DOHH2 (cell line): ENCODE data around the gene ZNF892.
A peak's percentile ranks its signal among the peaks of the same experiment; 100 is the strongest.

Source experiments
- H3F3A ChIP-seq: fragments of 200-600 bp; sonication (generic), shearing (Covaris generic); 2 replicates; pipeline ENCODE4 v1.6.0; 2016; ENCODE audit warnings: antibody characterized with exemption, mild to moderate bottlenecking; ENCODE audit not compliant: control insufficient read depth, insufficient read depth
- H3K27ac ChIP-seq: fragments of 200-600 bp; sonication (generic); 2 replicates; pipeline ENCODE4 v1.5.1; 2014; ENCODE audit warnings: low read depth, mild to moderate bottlenecking, low read length, moderate library complexity
- H3K27me3 ChIP-seq: fragments of 200-600 bp; sonication (generic); 2 replicates; pipeline ENCODE4 v1.6.1; 2014; ENCODE audit warnings: mild to moderate bottlenecking, low read length, mixed read lengths; ENCODE audit not compliant: control insufficient read depth
- H3K36me3 ChIP-seq: fragments of 200-600 bp; sonication (generic); 2 replicates; pipeline ENCODE4 v1.6.1; 2014; ENCODE audit warnings: mild to moderate bottlenecking, low read length, moderate library complexity, mixed read lengths; ENCODE audit not compliant: control insufficient read depth
- H3K4me1 ChIP-seq: fragments of 200-600 bp; sonication (generic); 2 replicates; pipeline ENCODE4 v1.6.1; 2014; ENCODE audit warnings: mild to moderate bottlenecking, low read length, mixed read lengths; ENCODE audit not compliant: control insufficient read depth
- H3K4me2 ChIP-seq: fragments of 200-600 bp; sonication (generic); 2 replicates; pipeline ENCODE4 v1.6.0; 2014; ENCODE audit warnings: mild to moderate bottlenecking, low read length, moderate library complexity
- H3K4me3 ChIP-seq: fragments of 200-600 bp; sonication (generic); 2 replicates; pipeline ENCODE4 v1.5.1; 2014; ENCODE audit warnings: mild to moderate bottlenecking, low read length, mixed read lengths
- H3K79me2 ChIP-seq: fragments of 200-600 bp; sonication (generic); 2 replicates; pipeline ENCODE4 v1.6.1; 2014; ENCODE audit warnings: mild to moderate bottlenecking, low read length, mixed read lengths; ENCODE audit not compliant: control insufficient read depth
- H3K9me2 ChIP-seq: fragments of 200-600 bp; sonication (generic); replicated peaks from 2 replicates; pipeline ENCODE4 v1.6.1; 2014; ENCODE audit warnings: mild to moderate bottlenecking, low read length, mixed read lengths; ENCODE audit not compliant: control insufficient read depth
- H3K9me3 ChIP-seq: fragments of 200-600 bp; sonication (generic); 2 replicates; pipeline ENCODE4 v1.6.1; 2014; ENCODE audit warnings: antibody characterized with exemption, low read length, mixed read lengths; ENCODE audit not compliant: control insufficient read depth, insufficient read depth
- H4K20me1 ChIP-seq: fragments of 200-600 bp; sonication (generic); 2 replicates; pipeline ENCODE4 v1.6.0; 2014; ENCODE audit warnings: low read depth, mild to moderate bottlenecking, antibody characterized with exemption, low read length, moderate library complexity; ENCODE audit not compliant: control insufficient read depth, insufficient read depth
- CTCF ChIP-seq: fragments of 200-600 bp; sonication (generic); IDR thresholded peaks from one replicate; pipeline ENCODE4 v1.5.1; 2014; ENCODE audit warnings: antibody characterized with exemption, mild to moderate bottlenecking, low read depth, low read length; ENCODE audit not compliant: poor library complexity, severe bottlenecking
- EZH2phosphoT487 ChIP-seq: fragments of 200-600 bp; sonication (generic); IDR thresholded peaks from 2 replicates; pipeline ENCODE4 v1.6.1; 2017; ENCODE audit warnings: borderline replicate concordance, mild to moderate bottlenecking, antibody characterized with exemption, low read length, moderate library complexity, mixed read lengths

The ZNF892 gene

GRCh38 chr2:95166065-95166763 is 41.1 kb upstream of the ZNF892 start:
- peaks cover 6% of the 10 kb centered on the region; the same call in 1 of the 2 replicates for H3K36me3 ChIP-seq
- H3K4me1 ChIP-seq, result peaks cover 22% of the 10 kb centered on the region
- no peaks in the 10 kb centered on the region for H3K9me2 ChIP-seq
- no peaks in the 10 kb centered on the region for H3K27me3 ChIP-seq
- no peak overlapping the region for H3K27ac ChIP-seq
- peak overlapping the region; percentile 98 for H3K4me3 ChIP-seq
- TF ChIP-seq CTCF, result no peak
- TF ChIP-seq EZH2phosphoT487, result no peak
- H3K79me2 ChIP-seq, result peaks cover 35% of the 10 kb centered on the region
- H3K4me2 ChIP-seq, result peak overlapping the region; percentile 96
- H3F3A ChIP-seq, result 0 out of 2 replicates have a peak, but pooled peaks cover 2% of the 10 kb centered on the region
- no peaks in the 10 kb centered on the region for H3K9me3 ChIP-seq
- H4K20me1 ChIP-seq, result no peaks in the 10 kb centered on the region

- peaks cover under 1% of the 10 kb centered on the region for H3K4me1 ChIP-seq
- no peak overlapping the region for H3K4me2 ChIP-seq
- no peaks in the 10 kb centered on the region for H3K27me3 ChIP-seq
- H3K4me3 ChIP-seq, result no peak overlapping the region
- no peaks in the 10 kb centered on the region for H3K9me2 ChIP-seq
- peaks cover 5% of the 10 kb centered on the region for H3K79me2 ChIP-seq
- H3F3A ChIP-seq, result no peaks in the 10 kb centered on the region
- no peaks in the 10 kb centered on the region for H4K20me1 ChIP-seq
- H3K36me3 ChIP-seq, result no peaks in the 10 kb centered on the region
- no peak for TF ChIP-seq EZH2phosphoT487
- TF ChIP-seq CTCF, result no peak
- no peaks in the 10 kb centered on the region for H3K9me3 ChIP-seq
- H3K27ac ChIP-seq, result no peak overlapping the region
Observed at GRCh38 chr2:95171902-95172301, 35.4 kb upstream of the ZNF892 start.

GRCh38 chr2:95174031-95174542 is 33.2 kb upstream of the ZNF892 start:
- no peak overlapping the region for H3K4me2 ChIP-seq
- H3K4me3 ChIP-seq, result no peak overlapping the region
- H3F3A ChIP-seq, result no peaks in the 10 kb centered on the region
- no peaks in the 10 kb centered on the region for H3K4me1 ChIP-seq
- no peaks in the 10 kb centered on the region for H3K79me2 ChIP-seq
- H3K9me2 ChIP-seq, result no peaks in the 10 kb centered on the region
- no peaks in the 10 kb centered on the region for H4K20me1 ChIP-seq
- no peaks in the 10 kb centered on the region for H3K36me3 ChIP-seq
- TF ChIP-seq CTCF (no peak), EZH2phosphoT487 (no peak)
- H3K9me3 ChIP-seq, result no peaks in the 10 kb centered on the region
- H3K27ac ChIP-seq, result no peak overlapping the region
- no peaks in the 10 kb centered on the region for H3K27me3 ChIP-seq
